Esophagus muscularis mucosa (tissue), 3 donors: Measurements from ENCODE around the gene PDE4D.

ENCODE experiments used
- POLR2AphosphoS5 ChIP-seq, 2 donors: sonication (generic); formaldehyde crosslinking; IDR thresholded peaks; one replicate each; pipeline ENCODE4 v1.6.1; 2017; ENCODE audit warnings: antibody characterized with exemption in 2 of 2
- TF ChIP-seq, protein P1 (sequence below), 3 experiments: fragments of 200-600 bp in 2 of 3; fragments of 450-650 bp in 1 of 3; sonication (generic) in 2 of 3; IDR thresholded peaks; one replicate each; pipeline ENCODE4 v1.5.1; 2017 to 2019; ENCODE audit warnings: antibody characterized with exemption in 3 of 3, mild to moderate bottlenecking in 2 of 3, moderate library complexity in 1 of 3

DNA sequence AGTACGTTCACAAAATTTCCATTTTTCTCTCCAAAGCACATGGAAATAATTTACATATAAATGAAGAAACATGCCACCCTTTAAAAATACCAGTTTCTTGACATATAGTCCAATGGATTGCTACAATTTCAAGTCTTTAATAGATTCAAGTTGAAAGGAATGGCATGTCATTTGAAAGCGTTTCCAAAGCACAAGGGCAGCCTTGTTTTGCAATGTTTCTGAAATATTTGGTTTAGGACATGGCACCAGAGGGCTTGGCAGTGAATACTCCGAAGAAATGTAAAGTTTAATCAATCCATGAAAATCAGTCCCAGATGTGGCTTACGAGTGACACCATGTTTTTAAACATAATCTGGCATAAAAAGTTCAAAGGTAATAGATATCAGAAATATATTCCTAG lies 333.7 kb downstream of the PDE4D start:
- TF ChIP-seq, protein P1, sequence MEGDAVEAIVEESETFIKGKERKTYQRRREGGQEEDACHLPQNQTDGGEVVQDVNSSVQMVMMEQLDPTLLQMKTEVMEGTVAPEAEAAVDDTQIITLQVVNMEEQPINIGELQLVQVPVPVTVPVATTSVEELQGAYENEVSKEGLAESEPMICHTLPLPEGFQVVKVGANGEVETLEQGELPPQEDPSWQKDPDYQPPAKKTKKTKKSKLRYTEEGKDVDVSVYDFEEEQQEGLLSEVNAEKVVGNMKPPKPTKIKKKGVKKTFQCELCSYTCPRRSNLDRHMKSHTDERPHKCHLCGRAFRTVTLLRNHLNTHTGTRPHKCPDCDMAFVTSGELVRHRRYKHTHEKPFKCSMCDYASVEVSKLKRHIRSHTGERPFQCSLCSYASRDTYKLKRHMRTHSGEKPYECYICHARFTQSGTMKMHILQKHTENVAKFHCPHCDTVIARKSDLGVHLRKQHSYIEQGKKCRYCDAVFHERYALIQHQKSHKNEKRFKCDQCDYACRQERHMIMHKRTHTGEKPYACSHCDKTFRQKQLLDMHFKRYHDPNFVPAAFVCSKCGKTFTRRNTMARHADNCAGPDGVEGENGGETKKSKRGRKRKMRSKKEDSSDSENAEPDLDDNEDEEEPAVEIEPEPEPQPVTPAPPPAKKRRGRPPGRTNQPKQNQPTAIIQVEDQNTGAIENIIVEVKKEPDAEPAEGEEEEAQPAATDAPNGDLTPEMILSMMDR (IDR thresholded peaks at IDR 0.05): no peak
- no peak for TF ChIP-seq POLR2AphosphoS5 (IDR thresholded peaks at IDR 0.05)
